AG04450 (cell line): ENCODE measurements around the gene NSMCE1. TPM values are rescaled to one million over a fixed set of nuclear protein-coding genes. Genes with fewer than 3 reads are reported as not detected.

Experiments used
- CTCF ChIA-PET: fragments of 300-600, 350-600 bp; formaldehyde crosslinking; extraction: SDS; loops from one replicate; lab custom pipeline; 2022; ENCODE audit warnings: antibody characterized with exemption, inconsistent platforms; lab: Charles Lee
- POLR2A ChIA-PET: fragments of 350-600 bp; formaldehyde crosslinking; extraction: SDS; loops from one replicate; lab custom pipeline; 2021; ENCODE audit warnings: antibody characterized with exemption, inconsistent platforms; lab: Yijun Ruan, JAX
- DNase-seq: peaks from one replicate; pipeline ENCODE4 v3.0.0-alpha.2; 2011; ENCODE audit warnings: low read depth, low spot score
- H3K27ac ChIP-seq: one replicate; pipeline ENCODE4 v1.5.1; 2012; ENCODE audit warnings: low read depth, low read length, control low read depth
- H3K27me3 ChIP-seq: one replicate; pipeline ENCODE4 v1.6.0; 2012; ENCODE audit warnings: low read length; ENCODE audit not compliant: control insufficient read depth, insufficient read depth
- H3K4me3 ChIP-seq: 2 replicates; pipeline ENCODE4 v1.5.1; 2011; ENCODE audit warnings: mild to moderate bottlenecking, low read depth, low read length, control low read depth
- H3K9me3 ChIP-seq: 2 replicates; pipeline ENCODE4 v1.5.1; 2012; ENCODE audit warnings: low read length; ENCODE audit not compliant: control insufficient read depth, insufficient read depth
- polyA plus RNA-seq: library from polyadenylated mRNA; depleted of rRNA; stranded (reverse); fragments of >200 nt; gene quantifications from 2 replicates; pipeline ENCODE4 v1.2.3, GENCODE V29; 2011
- TF ChIP-seq, protein P1 (sequence below): IDR thresholded peaks from 2 replicates; pipeline ENCODE4 v1.5.1; 2011; ENCODE audit warnings: low read depth, low read length, control low read depth, inconsistent platforms

NSMCE1 gene
- polyA plus RNA-seq, 1 experiment = 35.4 TPM

DNA sequence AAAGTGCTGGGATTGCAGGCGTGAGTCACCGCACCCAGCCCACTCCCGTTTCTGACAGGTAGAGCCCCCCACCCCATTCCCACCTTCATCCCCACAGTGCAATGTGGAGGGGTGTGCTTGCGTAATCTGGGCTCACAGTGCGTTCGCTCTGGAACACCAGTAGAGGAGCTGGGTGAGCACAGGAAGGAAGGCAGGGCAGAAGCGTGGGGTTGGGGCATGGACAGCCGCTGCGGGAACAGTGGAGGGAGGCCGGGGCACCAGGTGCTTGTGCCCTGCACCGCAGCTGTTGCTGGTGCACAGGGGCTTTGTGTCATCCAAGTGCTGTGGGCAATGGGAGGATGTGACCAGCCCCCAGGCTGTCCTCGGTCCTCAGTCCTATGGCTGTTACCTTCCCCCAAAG, 40.5 kb downstream of the NSMCE1 start:
- POLR2A ChIA-PET = no interaction called here
- CTCF ChIA-PET = interaction anchor here (1.3 kb wide), 1 partner anchor 140 kb away, joined by 6 read pairs; no protein-coding TSS in a partner anchor
- no peaks in the 10 kb centered on the region; the same call in 1 of the 2 replicates for H3K9me3 ChIP-seq
- no peak overlapping the region for H3K27ac ChIP-seq
- H3K27me3 ChIP-seq = no peaks in the 10 kb centered on the region
- no peak for DNase-seq
- TF ChIP-seq, protein P1, sequence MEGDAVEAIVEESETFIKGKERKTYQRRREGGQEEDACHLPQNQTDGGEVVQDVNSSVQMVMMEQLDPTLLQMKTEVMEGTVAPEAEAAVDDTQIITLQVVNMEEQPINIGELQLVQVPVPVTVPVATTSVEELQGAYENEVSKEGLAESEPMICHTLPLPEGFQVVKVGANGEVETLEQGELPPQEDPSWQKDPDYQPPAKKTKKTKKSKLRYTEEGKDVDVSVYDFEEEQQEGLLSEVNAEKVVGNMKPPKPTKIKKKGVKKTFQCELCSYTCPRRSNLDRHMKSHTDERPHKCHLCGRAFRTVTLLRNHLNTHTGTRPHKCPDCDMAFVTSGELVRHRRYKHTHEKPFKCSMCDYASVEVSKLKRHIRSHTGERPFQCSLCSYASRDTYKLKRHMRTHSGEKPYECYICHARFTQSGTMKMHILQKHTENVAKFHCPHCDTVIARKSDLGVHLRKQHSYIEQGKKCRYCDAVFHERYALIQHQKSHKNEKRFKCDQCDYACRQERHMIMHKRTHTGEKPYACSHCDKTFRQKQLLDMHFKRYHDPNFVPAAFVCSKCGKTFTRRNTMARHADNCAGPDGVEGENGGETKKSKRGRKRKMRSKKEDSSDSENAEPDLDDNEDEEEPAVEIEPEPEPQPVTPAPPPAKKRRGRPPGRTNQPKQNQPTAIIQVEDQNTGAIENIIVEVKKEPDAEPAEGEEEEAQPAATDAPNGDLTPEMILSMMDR = no peak
- no peak overlapping the region for H3K4me3 ChIP-seq

DNA sequence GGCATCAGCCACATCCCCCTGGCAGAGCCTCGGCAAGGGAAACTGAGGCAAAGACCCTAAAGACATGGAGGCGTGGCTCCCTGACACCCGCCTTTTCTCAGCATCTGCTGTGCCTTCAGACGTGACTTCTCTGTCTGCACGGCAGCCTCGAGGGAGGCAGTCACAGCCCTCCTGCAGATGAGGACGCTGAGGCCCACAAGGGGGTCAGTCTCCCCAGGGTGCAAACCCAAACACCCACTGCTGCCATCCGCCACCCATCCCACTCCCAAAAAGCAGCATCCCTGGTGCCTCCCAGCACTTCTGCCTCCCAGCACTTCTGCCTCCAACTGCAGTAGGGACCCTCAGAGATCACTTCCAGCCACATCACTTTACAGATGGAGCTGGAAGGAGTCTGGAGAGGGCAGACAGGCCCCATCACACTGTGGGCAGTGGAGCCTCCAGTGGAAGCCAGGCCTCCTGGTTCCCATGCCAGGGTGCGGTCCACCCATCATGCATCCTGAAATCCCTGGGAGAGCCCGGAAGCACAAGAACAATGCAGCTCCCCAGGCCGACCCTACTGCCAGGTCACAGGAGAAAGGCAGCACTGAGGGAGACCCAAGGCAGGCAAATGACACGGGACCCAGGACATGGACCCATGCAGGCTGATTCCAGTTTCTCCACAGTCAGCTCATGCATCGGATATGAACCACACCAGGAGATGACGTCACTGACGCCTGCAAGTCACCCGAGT, 41.4 kb downstream of the NSMCE1 start:
- Histone ChIP-seq H3K4me3 (no peak overlapping the region), H3K27me3 (no peaks in the 10 kb centered on the region), H3K27ac (no peak overlapping the region), H3K9me3 (no peaks in the 10 kb centered on the region; the same call in 1 of the 2 replicates)
- no peak for DNase-seq
- CTCF ChIA-PET = interaction anchor here (1.0 to 2.7 kb wide), 3 partner anchors 8 to 141 kb away, joined by 3 to 17 read pairs (median 6); no protein-coding TSS in a partner anchor
- TF ChIP-seq, protein P1 = no peak
- POLR2A ChIA-PET = interaction anchor here (0.6 kb wide), 1 partner anchor 135 kb away, joined by 3 read pairs; no protein-coding TSS in a partner anchor

DNA sequence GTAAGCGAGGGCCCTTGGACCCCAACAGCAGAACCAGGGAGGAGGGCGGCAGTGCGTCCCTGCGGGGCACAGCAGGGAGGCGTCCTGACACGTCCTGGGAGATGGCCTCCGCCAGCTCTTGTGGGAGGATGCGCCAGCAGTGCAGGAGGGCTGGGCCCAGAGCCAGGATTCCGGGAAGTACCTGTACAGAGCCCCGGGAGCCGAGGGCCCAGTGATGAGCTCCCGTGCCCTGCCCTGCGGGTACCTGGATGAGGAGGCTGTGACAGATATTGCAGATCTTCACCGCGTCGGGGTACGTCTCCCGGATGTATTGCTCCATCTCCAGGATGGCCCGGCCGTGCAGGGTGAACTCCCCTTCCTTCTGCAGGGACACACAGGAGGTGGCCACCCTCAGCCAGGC, 42.1 kb downstream of the NSMCE1 start:
- TF ChIP-seq, protein P1 = no peak
- no peak overlapping the region for H3K27ac ChIP-seq
- no peaks in the 10 kb centered on the region; the same call in 1 of the 2 replicates for H3K9me3 ChIP-seq
- H3K27me3 ChIP-seq = no peaks in the 10 kb centered on the region
- H3K4me3 ChIP-seq = no peak overlapping the region
- DNase-seq = no peak
- ChIA-PET POLR2A (interaction anchor here (0.6 kb wide), 1 partner anchor 135 kb away, joined by 3 read pairs; no protein-coding TSS in a partner anchor), CTCF (interaction anchor here (1.0 to 2.7 kb wide), 3 partner anchors 8 to 116 kb away, joined by 3 to 17 read pairs (median 5); no protein-coding TSS in a partner anchor)

DNA sequence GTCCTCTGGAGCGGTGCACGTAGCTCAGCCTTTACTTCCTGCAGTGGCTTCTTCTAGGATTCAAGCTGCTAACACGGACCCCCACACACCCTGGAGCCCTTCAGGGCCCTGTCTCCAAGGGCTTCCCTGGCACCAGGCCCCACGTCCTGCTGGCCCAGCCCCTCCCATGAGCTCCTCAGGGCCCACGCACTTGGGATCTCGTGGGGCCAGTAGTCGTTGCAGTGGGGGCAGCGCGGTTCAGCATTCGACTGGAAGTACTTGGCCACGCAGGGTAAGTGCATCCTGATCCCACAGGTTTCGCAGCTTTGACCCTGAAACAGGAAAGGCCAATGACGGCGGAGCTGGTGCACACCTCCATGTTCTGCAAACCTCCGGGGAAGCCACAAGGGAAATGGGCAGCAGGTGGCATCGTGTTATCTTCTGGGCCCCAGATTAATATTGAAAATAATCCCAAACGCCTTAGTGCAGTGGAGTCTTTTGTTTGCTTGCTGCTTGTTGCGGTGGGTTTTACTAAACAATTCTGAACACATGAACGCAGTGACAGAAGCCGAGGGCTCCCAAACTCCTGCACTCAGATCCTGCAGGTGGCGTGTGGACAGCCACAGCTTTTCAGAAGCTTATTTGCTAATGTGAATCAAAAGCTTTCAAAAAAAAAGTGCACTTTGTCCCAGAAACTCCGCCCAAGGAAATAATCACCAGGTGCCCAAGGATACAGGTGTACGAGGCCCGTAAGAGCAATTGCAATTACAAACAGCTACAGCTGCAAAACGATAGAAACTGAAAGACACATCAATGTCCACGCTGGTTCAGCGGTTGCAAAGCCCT, 42.8 kb downstream of the NSMCE1 start:
- DNase-seq = no peak
- H3K4me3 ChIP-seq = no peak overlapping the region
- H3K27ac ChIP-seq = no peak overlapping the region
- TF ChIP-seq, protein P1 = no peak
- H3K27me3 ChIP-seq = no peaks in the 10 kb centered on the region
- ChIA-PET POLR2A (no interaction called here), CTCF (interaction anchor here (1.0 to 2.7 kb wide), 3 partner anchors 9 to 143 kb away, joined by 3 to 17 read pairs (median 5); no protein-coding TSS in a partner anchor)
- no peaks in the 10 kb centered on the region; the same call in 1 of the 2 replicates for H3K9me3 ChIP-seq
